GM10266 (cell line): Measurements from ENCODE around the gene RAI14.

Experiments
- DNase-seq: peaks from one replicate; pipeline ENCODE4 v3.0.0; 2012; ENCODE audit errors: extremely low spot score
- CTCF ChIP-seq: IDR thresholded peaks from 2 replicates; pipeline ENCODE4 v1.5.1; 2012; ENCODE audit warnings: mild to moderate bottlenecking, low read depth; ENCODE audit not compliant: control insufficient read depth, insufficient read depth; ENCODE audit errors: missing control alignments

RAI14 gene

GRCh38 chr5:34863946-34864345, 207.8 kb downstream of the RAI14 start:
- no peak for TF ChIP-seq CTCF
- DNase-seq: no peak

DNA sequence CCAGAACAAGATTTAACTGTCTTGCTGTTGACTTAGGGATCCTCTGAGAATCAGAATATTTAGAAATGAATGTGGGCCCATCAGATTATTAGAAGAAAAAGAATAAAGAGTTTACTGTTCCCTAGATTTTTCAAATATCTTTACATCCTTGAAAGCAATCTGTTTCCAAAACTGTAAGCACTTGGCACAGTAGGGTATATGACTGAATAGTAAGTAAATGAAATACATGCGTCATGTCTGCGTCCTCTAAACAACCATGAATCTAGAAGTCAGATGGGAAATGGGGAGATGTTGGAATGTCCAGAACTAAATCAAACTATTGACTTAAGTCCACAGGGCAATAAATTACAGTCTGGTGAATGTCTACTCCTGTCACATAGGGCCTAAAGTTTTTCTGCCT, 209.0 kb downstream of the RAI14 start:
- no peak for DNase-seq
- TF ChIP-seq CTCF: no peak

- DNase-seq: no peak
- no peak for TF ChIP-seq CTCF
Measured at GRCh38 chr5:34866989-34867471, 210.9 kb downstream of the RAI14 start.

DNA sequence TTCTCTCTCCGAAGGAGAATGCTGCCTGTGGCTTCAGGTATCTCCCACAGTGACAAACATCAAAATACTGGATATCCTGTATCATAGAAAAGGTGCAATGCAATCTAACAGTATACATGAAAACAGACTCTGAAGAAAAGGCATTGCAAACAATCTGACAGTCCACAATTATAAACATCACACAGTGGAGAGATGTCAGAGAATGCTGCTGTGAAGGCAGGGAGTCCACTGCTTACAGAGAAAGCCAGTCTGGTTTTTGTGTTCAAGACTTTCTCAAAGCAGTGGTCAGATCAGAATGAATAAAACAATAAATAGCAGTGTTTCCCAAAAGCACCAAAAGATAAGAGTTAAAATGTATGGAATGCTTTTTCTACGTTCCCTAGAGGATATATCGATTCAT, 211.5 kb downstream of the RAI14 start:
- no peak for TF ChIP-seq CTCF
- no peak for DNase-seq

- DNase-seq: no peak
- no peak for TF ChIP-seq CTCF
Measured at GRCh38 chr5:34868791-34869190, 212.7 kb downstream of the RAI14 start.

GRCh38 chr5:34869256-34869655, 213.1 kb downstream of the RAI14 start:
- TF ChIP-seq CTCF: no peak
- no peak for DNase-seq

- TF ChIP-seq CTCF: no peak
- no peak for DNase-seq
Measured at GRCh38 chr5:34870382-34870781, 214.3 kb downstream of the RAI14 start.

DNA sequence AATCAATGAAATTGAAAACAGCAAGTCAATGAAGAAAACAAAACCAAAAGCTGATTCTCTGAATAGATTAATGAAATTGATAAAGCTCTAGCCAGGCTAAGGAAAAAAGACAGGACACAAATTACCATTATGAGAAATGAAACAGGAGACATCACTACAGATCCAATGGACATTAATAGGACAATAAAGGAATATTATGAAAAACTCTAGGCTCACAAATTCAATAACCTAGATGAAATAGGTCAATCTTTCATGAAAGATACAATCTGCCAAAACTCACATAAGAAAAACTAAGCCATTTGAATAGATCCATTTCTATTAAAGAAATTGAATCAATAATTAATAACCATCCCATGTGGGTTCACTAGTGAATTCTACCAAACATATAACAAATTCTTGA, 220.1 kb downstream of the RAI14 start:
- TF ChIP-seq CTCF: no peak
- no peak for DNase-seq
